ENCODE results near the gene TSPAN9.
A peak's percentile ranks its signal among the peaks of the same experiment; 100 is the strongest.

The TSPAN9 gene, protein sequence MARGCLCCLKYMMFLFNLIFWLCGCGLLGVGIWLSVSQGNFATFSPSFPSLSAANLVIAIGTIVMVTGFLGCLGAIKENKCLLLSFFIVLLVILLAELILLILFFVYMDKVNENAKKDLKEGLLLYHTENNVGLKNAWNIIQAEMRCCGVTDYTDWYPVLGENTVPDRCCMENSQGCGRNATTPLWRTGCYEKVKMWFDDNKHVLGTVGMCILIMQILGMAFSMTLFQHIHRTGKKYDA
- 0.19 to 2.5 (median 0.42) reads per million in 17 experiments for total RNA-seq

DNA sequence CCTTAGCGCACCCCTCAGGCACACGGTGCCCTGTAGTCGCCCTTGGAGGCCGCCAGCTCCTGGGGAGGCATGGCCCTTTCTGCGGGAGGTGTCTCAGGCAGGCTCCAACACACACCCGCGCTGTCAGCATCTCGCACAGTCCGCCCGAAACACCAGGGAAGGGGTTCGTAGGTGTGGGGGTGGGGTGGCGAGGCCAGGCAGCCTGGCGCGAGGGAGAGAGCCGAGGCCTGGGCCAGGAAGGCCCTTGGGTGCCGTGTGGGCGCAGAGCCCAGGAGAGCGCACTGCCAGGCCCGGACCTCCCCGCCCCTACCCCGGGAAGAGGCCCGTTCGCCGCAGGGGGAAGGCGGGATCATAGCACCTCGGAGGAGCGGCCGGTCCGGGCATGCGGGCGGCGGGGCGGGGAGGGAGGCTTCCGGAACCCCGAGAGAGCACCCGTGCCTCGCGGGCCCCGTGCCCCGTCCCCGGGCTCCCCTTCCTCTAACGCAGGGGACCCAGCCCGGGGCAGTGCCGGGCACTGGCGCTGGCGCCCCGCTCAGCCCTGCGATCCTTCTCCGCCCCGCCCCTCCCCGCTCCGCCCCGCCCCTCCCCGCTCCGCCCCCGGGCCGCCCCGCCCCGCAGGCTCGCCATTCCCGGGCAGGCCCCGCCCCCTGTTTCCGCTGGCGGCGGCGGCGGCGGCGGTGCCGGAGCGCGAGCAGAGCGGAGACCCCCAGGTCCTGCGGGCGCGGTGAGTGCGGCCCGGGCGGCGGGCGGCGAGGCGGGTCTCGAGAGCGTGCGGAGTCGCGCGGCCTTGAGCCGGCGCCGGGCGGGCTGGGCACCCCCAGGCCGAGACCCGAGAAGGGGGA lies at the start of gene TSPAN9:
Gene TSPAN9, plus strand, starts transcription at position 650 of the 842 bp plus-strand sequence. CDS start 123,815 bp downstream, outside the sequence.
- DNase-seq = peak; percentile 39 to 85 (median 66)

DNA sequence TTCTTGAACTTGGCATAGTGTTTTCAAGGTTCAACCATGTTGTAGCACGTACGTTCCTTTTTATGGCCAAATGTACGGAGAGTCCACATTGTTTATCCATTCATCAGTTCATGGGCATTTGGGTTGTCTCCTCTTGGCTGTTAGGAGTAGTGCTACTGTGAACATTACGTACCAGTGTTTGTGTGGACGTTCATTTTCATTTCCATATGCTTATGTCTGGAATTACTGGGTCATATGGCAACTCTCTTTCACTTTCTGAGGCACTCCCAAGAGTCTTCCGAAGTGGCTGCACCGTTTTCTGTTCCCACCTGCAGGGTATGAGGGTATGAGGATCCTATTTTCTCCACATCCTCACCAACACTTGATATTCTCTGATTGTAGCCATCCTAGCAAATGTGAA lies 49.1 kb upstream of the TSPAN9 start:
- no peak for DNase-seq

DNA sequence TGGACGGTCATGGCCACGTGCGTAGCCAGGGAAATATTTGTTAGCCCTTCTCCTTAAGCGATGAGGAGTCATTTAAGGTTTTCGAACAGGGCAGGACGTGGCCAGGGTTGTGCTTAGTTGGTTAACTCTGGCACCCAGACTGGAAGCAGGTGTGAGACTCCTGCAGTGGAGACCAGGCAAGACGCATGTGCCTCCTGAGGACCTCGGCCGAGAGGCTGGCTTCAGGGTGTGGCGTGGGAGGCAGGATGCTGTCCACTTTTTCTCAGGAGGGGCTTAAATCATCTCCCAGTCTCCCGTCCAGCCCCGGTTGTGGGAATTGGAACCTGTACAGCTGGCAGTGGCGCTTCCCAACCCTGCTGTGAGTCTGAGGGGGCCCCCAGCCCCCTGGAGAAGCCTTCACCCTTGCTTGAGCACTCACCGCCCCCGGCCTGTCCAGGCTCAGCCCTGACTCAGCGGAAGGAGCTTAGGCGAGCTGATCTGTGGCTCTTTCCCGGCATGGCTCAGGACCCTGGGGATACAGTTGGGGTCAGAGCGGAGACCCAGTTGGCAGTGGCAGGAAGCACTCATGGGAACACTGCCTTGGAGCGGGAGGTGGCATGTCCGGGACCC lies 46.3 kb upstream of the TSPAN9 start:
- no peak for DNase-seq

- DNase-seq = no peak
Measured at GRCh38 chr12:3032161-3032560, 45.0 kb upstream of the TSPAN9 start.

DNA sequence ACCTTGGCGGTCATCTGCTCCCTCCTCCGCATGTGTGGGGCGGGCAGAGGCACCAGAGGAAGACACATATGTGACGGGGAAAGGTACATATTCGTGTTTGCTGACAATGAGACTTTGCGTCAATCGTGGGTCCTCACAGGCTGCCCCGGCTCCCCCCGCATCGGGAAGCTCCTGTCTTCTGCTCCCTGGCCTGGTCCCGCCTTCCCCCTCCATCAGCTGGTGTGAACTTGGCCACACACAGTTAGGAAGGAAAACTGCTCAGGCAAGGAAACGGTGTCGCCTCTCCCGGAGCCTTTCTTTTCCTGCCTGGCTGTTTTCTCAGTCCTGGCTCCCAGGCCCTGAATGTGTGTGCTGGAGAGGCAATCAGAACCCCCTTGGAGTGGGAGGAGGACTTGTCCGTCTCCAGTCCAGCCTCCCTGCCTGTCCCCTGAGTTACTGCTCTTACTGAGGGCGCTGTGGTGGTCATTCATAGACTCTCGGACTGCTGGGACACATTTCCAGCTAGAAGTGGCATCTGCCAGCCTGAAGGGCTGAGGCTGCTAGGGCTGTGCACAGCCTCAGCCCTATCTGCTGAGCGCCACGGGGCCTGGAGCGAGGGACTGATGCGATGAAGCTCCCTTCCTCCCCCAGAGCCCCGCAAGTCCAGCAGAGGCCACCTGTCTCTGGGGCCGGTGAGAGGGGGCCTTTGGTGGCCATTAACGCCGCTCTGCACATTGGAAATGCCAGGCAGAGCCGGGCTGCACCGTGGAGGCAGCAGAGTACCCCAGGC lies 44.2 kb upstream of the TSPAN9 start:
- DNase-seq = no peak

- DNase-seq = no peak
Measured at GRCh38 chr12:3033539-3033867, 43.7 kb upstream of the TSPAN9 start.

DNA sequence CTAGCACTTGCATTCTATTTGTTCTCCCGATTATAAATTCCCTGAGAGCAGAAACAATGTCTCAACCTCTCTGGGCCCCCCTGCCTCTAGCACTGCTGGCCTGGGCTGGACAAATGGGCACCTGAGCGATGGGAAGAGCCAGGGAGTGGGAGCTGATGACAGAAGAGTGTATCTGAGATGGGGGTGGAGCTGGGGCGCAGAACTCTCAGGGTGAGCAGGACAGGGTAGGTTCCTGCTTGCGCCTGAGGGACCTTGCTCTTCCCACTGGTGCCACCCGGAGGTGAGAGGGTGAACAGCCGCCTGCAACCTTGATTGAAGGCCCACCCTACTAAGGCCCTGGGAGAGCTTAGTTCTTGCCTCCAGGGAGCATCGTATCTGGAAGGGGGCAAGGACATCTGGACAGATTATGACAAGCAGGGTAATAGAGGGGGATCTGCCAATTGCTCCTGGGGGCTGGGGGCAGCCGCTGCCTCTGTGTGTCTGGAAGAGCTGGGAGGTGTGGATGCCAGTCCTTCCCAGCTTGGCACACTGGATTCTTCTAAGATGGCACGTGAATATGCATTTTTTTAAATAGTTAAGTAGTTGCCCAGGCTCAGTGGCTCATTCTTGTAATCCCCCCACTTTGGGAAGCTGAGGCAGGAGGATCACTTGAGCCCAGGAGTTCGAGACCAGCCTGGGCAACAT lies 43.0 kb upstream of the TSPAN9 start:
- peak; percentile 59 to 78 (median 66) for DNase-seq

DNA sequence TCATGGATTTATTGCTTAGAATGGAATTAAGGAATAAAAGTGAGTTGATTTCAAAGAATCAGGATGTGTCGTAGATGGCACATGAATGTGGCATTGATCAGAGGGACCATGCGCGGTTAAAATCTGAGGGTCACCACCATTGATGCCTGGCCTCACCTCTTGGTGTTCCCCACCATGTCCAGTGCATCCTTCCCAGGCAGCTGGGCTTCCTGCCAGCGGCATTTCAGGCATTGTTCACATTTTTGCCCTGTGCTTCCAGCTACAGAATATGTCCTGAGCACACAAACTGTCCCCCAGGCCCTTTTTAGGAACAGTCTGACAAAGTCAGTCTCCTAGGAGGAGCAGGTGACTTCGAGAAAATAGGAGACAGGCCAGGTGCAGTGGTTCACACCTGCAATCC lies 42.0 kb upstream of the TSPAN9 start:
- DNase-seq = no peak

GRCh38 chr12:3035815-3036702 lies 41.1 kb upstream of the TSPAN9 start:
- DNase-seq = peak in 1 of 4 experiments; percentile 10

DNA sequence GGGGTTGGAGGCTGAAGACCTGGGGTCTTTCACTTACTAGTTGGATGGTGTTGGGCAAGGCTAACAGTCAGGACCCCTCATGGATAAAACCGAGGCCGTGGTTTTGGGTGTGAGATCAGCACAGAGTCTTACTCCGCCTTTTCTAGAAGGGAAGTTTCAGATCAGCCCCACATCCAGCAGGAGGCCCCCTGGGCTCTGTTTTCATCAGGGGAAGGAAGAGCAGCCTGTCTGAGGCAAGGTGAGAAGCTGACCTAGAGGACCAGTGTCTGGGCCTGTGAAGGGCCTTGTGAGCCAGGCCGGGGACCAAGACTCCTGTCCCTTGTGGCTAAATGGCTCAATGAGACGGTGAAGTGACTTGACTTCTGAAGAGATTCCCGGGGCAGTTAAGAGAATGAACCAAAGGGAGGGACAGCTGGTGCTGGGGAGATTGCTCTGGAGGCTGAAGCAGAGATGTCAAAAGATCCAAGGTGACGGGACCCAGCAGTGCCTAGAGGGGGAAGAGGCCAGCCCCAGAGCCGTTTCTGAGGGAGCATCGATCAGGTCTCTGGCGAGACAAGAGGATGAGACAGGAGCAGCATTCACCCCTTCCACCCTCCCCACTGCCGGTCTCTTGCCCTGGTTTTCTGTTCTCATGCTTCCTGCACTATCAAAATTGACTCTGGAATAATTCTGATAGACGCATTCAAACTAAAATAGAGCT lies 40.1 kb upstream of the TSPAN9 start:
- DNase-seq = no peak

- no peak for DNase-seq
Measured at GRCh38 chr12:3038166-3038565, 39.0 kb upstream of the TSPAN9 start.

GRCh38 chr12:3038926-3039510 lies 38.2 kb upstream of the TSPAN9 start:
- DNase-seq = no peak

GRCh38 chr12:3040026-3040656 lies 37.0 kb upstream of the TSPAN9 start:
- no peak for DNase-seq

DNA sequence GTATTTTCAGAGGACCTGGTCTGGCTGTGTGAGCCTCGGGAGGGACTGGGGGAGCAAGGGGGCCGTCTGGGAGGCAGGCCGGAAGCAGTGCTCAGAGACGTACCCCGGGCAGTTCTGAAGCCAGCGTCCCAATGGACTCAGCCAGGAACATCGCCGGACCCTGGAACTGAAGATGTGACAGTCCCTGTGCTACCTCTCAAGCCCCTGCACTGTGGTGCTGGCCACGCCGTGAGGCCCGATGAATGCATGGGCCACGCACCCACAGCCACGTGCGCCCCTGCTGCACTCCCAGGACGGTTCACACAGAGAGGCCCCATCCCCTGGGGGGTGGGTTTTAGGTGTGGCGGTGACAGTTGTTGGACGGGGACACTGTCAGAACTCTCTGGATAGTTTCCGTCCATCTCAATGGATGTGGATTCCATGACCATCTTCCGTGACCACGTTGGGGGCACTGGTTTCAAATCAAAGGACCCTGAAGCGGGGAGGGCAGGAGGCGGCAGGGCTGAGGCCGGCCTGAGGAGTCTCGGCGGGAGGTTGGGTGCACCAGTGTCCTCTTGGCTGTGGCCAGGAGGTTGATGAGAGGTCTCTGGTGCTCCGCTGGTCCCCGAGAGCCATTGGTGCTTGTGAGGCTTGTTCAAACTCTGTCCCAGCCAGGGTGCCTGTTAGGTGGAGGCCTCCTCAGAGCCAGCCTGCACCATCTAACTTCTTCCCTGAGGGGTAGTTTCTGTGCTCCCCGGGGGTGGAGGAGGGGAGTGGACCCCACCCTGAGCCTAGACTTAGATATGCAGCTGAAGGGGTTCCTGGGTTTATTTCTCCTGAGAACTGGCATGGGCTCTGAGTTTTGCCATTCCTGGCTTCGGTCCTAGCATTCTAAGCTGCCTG lies 36.3 kb upstream of the TSPAN9 start:
- no peak for DNase-seq

DNA sequence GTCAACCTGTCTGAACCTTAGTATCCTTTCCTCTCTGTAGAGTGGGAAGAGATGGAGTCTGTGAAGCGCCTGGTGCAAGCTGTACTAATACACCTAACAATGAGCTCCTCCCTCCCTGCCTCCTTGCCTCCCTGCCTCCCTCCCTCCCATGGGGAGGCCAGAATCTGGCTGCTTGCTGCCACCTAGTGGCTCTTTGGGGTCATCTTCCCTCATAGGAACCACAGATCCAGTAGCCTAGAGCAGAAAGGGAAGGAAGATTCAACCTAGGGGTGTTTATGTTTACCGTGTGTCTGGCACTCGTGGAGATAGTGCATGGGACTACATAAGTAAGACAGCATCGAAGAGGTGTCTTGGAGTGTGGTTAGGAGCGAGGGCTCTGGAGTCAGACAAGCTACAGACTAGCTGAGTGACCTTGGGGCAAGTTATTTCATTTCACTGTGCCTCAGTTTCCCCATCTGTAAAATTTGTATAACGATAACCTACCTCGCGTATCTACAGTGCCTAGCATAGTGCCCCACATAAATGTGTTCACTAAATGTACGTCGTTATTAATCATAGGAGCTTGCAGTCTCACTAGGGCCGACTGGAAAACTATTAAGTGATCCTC lies 35.5 kb upstream of the TSPAN9 start:
- peak; percentile 86 to 89 (median 88) for DNase-seq

DNA sequence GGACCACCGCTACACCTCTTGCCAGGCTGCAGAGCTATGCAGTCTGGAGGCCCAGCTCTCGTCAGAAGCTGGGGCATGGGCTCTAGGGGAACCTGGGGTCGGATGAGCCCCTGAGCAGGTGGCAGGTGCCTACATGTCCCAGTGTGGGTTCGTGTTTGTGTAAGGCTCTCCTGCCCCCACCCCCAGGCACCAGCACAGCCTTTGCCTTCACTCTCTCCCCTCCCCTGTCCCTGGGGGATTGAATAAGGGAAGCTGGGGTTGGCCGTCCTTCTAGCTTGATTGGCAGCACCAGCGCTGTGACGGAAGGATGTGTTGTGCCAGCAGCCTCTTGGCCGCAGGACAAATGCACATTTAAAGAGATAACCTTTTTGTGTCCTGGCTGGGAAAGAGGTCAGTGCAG lies 34.8 kb upstream of the TSPAN9 start:
- peak; percentile 12 to 39 (median 16) for DNase-seq

GRCh38 chr12:3042826-3043225 lies 34.4 kb upstream of the TSPAN9 start:
- no peak for DNase-seq

GRCh38 chr12:3043406-3043805 lies 33.8 kb upstream of the TSPAN9 start:
- no peak for DNase-seq
